Adipose tissue (tissue), 3 donors: ENCODE results near the gene GOLGB1. TPM values are rescaled to one million over a fixed set of nuclear protein-coding genes. Genes with fewer than 3 reads are reported as not detected.
"Not testable (repeated sequence)": the region's sequence is repeated elsewhere in the genome, so short reads cannot be mapped to it uniquely, and the experiment has no call there.

Source experiments
- H3K27ac ChIP-seq: one replicate; pipeline ENCODE4 v1.5.1; 2013; ENCODE audit warnings: low read depth, low read length
- WGBS, 3 donors: extraction: QIAGEN DNeasy Blood & Tissue Kit; methylation state at CpG; one replicate each; pipeline ENCODE4 v1.1.7; 2013; 5-methylcytosine and 5-hydroxymethylcytosine counted together
- polyA plus RNA-seq, 3 donors: library from polyadenylated mRNA; stranded (reverse); fragments of 200-250 nt; gene quantifications; one replicate each; pipeline ENCODE4 v1.2.3, GENCODE V29; 2013
- donor health status: healthy with polysubstance abuse.
- donor health status: Bipolar disorder and iron deficiency.
- donor health status: healthy.

Gene GOLGB1, protein sequence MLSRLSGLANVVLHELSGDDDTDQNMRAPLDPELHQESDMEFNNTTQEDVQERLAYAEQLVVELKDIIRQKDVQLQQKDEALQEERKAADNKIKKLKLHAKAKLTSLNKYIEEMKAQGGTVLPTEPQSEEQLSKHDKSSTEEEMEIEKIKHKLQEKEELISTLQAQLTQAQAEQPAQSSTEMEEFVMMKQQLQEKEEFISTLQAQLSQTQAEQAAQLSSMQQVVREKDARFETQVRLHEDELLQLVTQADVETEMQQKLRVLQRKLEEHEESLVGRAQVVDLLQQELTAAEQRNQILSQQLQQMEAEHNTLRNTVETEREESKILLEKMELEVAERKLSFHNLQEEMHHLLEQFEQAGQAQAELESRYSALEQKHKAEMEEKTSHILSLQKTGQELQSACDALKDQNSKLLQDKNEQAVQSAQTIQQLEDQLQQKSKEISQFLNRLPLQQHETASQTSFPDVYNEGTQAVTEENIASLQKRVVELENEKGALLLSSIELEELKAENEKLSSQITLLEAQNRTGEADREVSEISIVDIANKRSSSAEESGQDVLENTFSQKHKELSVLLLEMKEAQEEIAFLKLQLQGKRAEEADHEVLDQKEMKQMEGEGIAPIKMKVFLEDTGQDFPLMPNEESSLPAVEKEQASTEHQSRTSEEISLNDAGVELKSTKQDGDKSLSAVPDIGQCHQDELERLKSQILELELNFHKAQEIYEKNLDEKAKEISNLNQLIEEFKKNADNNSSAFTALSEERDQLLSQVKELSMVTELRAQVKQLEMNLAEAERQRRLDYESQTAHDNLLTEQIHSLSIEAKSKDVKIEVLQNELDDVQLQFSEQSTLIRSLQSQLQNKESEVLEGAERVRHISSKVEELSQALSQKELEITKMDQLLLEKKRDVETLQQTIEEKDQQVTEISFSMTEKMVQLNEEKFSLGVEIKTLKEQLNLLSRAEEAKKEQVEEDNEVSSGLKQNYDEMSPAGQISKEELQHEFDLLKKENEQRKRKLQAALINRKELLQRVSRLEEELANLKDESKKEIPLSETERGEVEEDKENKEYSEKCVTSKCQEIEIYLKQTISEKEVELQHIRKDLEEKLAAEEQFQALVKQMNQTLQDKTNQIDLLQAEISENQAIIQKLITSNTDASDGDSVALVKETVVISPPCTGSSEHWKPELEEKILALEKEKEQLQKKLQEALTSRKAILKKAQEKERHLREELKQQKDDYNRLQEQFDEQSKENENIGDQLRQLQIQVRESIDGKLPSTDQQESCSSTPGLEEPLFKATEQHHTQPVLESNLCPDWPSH (N-terminal part only)
- 10 to 100 TPM; 13.8 to 16.6 (median 14.4) TPM for polyA plus RNA-seq

- 0% methylated on average over 46 to 51 of the region's 51 CpGs for WGBS, 3 donors
- H3K27ac ChIP-seq: no peak within 1 kb of the TSS
These were observed at the start of gene GOLGB1 for GRCh38 chr3:121749276-121750086. Gene GOLGB1 (minus strand): TSS chr3:121749741. CDS start chr3:121730971, 18,770 bp downstream.

DNA sequence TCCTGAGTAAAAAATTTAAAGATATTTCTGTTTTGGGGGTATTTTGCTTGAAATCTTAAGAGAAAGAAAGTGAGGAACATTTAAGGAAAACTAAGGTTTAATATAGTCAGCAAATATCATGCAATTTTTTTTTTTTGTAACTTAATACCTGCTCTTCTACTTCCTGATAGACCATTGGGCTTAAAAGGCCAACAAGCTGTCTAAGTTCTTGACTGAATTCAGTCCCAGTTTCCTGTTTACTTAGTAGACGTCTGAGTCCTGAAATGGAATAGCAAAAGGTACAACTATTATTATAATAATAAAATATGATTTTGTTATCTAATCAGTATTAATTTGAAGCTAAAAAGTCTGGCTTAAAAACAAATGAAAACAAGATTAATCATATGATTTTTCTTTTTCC is 47.4 kb upstream of the GOLGB1 start:
- WGBS, 3 donors: 19 to 57% (median 38%) methylated on average over 1 of the region's 1 CpG
- H3K27ac ChIP-seq: no peak overlapping the region

- WGBS, 3 donors: 88 to 95% (median 88%) methylated on average over 2 of the region's 2 CpGs
These were observed 44.9 kb upstream of the GOLGB1 start for GRCh38 chr3:121794264-121794983.

DNA sequence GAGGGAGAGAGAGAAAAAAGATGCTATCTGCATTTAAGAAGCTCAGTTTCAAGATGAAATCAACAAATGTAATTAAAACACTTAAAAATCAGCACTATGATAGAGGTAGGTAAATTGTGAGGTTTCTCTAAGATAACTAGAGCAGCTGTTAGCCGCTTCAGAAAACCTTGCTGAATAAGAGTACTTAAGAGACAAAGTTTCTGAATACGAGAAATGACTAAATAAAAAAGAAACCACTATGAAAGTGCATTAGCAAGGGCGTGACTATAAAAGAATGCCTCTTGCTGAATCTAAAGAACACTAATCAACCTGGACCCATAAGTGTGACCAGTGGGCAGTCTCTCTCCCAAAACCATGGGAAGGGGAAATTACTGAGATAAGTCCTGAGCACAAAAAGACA is 43.5 kb upstream of the GOLGB1 start:
- H3K27ac ChIP-seq: no peak overlapping the region
- 94 to 100% (median 97%) methylated on average over 3 of the region's 3 CpGs for WGBS, 3 donors

More at GRCh38 chr3:121794264-121794983, 44.9 kb upstream of the GOLGB1 start:
- no peak overlapping the region for H3K27ac ChIP-seq

DNA sequence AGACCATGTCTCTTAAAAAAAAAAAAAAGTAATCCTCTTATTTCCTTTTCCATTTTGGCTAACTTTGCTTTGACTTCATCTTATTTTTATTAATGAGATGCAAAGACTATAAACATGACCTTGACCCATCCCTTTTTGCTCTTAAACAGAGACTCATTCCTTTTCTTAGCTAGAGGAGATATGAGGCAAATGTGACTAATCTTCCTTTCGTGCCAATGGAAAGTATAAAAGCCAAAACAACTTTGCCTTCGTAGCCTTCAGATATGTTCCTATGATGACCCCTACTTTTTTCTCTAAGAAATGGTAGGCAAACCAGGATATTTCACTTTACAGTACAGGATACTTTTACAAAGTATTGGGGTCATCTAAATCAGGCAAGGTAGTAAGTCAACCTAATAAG is 36.9 kb upstream of the GOLGB1 start:
- no peak overlapping the region for H3K27ac ChIP-seq
- WGBS, 3 donors: 80 to 86% (median 80%) methylated on average over 2 of the region's 2 CpGs

DNA sequence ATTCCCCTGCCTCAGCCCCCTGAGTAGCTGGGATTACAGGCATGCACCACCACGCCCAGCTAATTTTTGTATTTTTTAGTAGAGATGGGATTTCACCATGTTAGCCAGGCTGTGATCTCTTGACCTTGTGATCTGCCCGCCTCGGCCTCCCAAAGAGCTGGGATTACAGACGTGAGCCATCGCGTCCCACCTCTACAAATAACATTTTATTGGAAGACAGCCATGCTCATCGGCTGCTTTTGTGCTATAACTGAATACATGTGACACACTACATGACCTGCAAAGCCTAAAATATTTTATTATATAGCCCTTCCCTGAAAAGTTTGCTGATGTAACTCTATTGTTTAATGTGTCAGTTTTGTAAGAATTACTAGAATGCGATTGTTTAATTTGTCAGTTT is 33.2 kb upstream of the GOLGB1 start:
- H3K27ac ChIP-seq: not testable (repeated sequence)
- WGBS, 3 donors: 89 to 91% (median 90%) methylated on average over 8 of the region's 8 CpGs

- WGBS, 3 donors: 98% methylated on average over 7 of the region's 7 CpGs
These were observed 32.1 kb upstream of the GOLGB1 start for GRCh38 chr3:121781611-121782010.

GRCh38 chr3:121775095-121775494 is 25.6 kb upstream of the GOLGB1 start:
- 96 to 99% (median 98%) methylated on average over 4 of the region's 4 CpGs for WGBS, 3 donors
- H3K27ac ChIP-seq: not testable (repeated sequence)

More at GRCh38 chr3:121781611-121782010, 32.1 kb upstream of the GOLGB1 start:
- no peak overlapping the region for H3K27ac ChIP-seq

DNA sequence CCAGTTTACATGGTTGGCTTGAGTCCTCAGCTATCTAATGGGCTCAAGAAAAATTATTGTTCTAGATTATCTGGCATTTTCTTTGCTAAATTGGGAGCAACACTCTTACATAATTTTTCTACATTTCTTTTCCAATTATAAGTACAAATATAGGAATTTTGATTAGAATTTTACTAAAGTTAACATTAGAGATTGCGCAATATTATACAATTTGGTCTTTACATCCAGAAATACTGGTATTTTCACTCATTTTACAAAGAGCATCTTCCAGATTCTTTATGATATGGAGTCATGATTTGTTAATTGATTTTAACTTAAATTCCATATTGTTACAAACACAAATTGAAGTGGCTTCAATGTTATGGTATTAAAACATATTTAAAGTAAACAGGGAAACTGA is 19.7 kb upstream of the GOLGB1 start:
- H3K27ac ChIP-seq: no peak overlapping the region
- WGBS, 3 donors: 95 to 100% (median 96%) methylated on average over 1 of the region's 1 CpG

- H3K27ac ChIP-seq: no peak overlapping the region
- 81 to 100% (median 89%) methylated on average over 2 of the region's 2 CpGs for WGBS, 3 donors
These were observed 18.9 kb upstream of the GOLGB1 start for GRCh38 chr3:121768452-121768851.

- WGBS, 3 donors: 73 to 80% (median 80%) methylated on average over 3 of the region's 3 CpGs
- H3K27ac ChIP-seq: no peak overlapping the region
These were observed 10.1 kb upstream of the GOLGB1 start for GRCh38 chr3:121759541-121760202.

GRCh38 chr3:121758727-121759450 is 9.3 kb upstream of the GOLGB1 start:
- WGBS, 3 donors: 35 to 62% (median 44%) methylated on average over 1 of the region's 1 CpG
- H3K27ac ChIP-seq: no peak overlapping the region

GRCh38 chr3:121757812-121758545 is 8.4 kb upstream of the GOLGB1 start:
- H3K27ac ChIP-seq: no peak overlapping the region
- 78 to 89% (median 87%) methylated on average over 15 of the region's 15 CpGs for WGBS, 3 donors

DNA sequence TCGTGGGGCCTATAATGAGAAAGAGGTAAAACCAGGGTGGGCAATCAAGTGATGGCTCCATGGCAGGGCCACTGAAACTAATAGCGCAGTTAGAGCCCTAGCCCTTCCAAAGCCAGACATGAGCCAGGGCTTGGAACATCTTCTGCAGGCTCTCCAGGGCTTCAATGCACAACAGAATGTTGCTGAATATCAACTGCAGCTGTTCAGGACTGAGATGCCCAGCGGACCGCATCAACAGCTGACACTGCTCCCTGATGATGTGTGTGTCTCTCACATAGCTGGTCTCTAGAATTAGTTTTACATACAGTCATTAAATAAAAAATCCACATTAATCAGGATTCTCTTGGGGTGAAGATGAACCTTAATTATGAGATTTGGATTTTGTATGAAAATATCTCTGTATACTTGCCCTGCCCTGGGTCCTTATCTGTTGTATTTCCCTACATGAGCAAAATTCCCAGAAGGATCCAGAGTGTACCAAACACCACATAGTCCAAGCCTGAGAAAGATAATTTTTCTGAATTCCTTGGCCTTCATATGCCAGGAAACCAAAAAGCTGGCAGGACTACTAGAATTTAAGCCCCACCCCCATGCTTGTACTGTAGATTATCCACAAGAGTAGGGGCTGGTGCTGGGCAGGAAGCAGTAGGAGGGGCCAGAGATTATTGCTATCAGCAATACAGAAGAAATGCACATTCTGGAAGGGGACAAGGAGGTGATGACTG is 7.7 kb upstream of the GOLGB1 start:
- H3K27ac ChIP-seq: no peak overlapping the region
- WGBS, 3 donors: 80 to 84% (median 83%) methylated on average over 4 of the region's 4 CpGs

GRCh38 chr3:121752772-121753171 is 3.2 kb upstream of the GOLGB1 start:
- H3K27ac ChIP-seq: no peak overlapping the region
- 27 to 55% (median 28%) methylated on average over 1 of the region's 1 CpG for WGBS, 3 donors
